T-helper 9 cell (primary cell): ENCODE results near the gene DCLK2.

Experiments used
- DNase-seq: peaks from one replicate; pipeline ENCODE4 v3.0.0-alpha.2; 2020
- total RNA-seq, 2 donors: gene quantifications; one replicate each; lab custom pipeline; 2026; lab: John Stamatoyannopoulos, UW

DCLK2 gene
- total RNA-seq: 0 to 0.14 reads per million in 2 donors

GRCh38 chr4:150078041-150078578 lies at the start of gene DCLK2:
TSS of gene DCLK2 (plus strand) at chr4:150078445. CDS start at chr4:150079028, 583 bp downstream.
- DNase-seq: no peak

GRCh38 chr4:150032541-150032940 lies 45.7 kb upstream of the DCLK2 start:
- no peak for DNase-seq

- no peak for DNase-seq
Measured at GRCh38 chr4:150033081-150033480, 45.2 kb upstream of the DCLK2 start.

- DNase-seq: no peak
Measured at GRCh38 chr4:150033901-150034300, 44.3 kb upstream of the DCLK2 start.

GRCh38 chr4:150037251-150037856 lies 40.9 kb upstream of the DCLK2 start:
- DNase-seq: no peak

- no peak for DNase-seq
Measured at GRCh38 chr4:150038335-150039076, 39.7 kb upstream of the DCLK2 start.

GRCh38 chr4:150039274-150040127 lies 38.7 kb upstream of the DCLK2 start:
- DNase-seq: no peak

GRCh38 chr4:150044517-150044916 lies 33.7 kb upstream of the DCLK2 start:
- no peak for DNase-seq

- DNase-seq: no peak
Measured at GRCh38 chr4:150045410-150045809, 32.8 kb upstream of the DCLK2 start.

GRCh38 chr4:150046728-150047217 lies 31.5 kb upstream of the DCLK2 start:
- DNase-seq: no peak

GRCh38 chr4:150047546-150047945 lies 30.7 kb upstream of the DCLK2 start:
- no peak for DNase-seq

- no peak for DNase-seq
Measured at GRCh38 chr4:150049682-150050081, 28.6 kb upstream of the DCLK2 start.

GRCh38 chr4:150050566-150050965 lies 27.7 kb upstream of the DCLK2 start:
- DNase-seq: no peak

GRCh38 chr4:150051111-150051510 lies 27.1 kb upstream of the DCLK2 start:
- no peak for DNase-seq

GRCh38 chr4:150055467-150055866 lies 22.8 kb upstream of the DCLK2 start:
- no peak for DNase-seq

- no peak for DNase-seq
Measured at GRCh38 chr4:150056569-150056968, 21.7 kb upstream of the DCLK2 start.

GRCh38 chr4:150061086-150061776 lies 17.0 kb upstream of the DCLK2 start:
- no peak for DNase-seq

GRCh38 chr4:150063128-150063527 lies 15.1 kb upstream of the DCLK2 start:
- no peak for DNase-seq

- DNase-seq: no peak
Measured at GRCh38 chr4:150065740-150066139, 12.5 kb upstream of the DCLK2 start.

GRCh38 chr4:150067859-150068258 lies 10.4 kb upstream of the DCLK2 start:
- DNase-seq: no peak

- DNase-seq: no peak
Measured at GRCh38 chr4:150068300-150068960, 9.8 kb upstream of the DCLK2 start.

- no peak for DNase-seq
Measured at GRCh38 chr4:150069353-150069752, 8.9 kb upstream of the DCLK2 start.
